Neuronal stem cell (in vitro differentiated cells): ENCODE results near the gene H3-3A.
"Not testable (repeated sequence)": the region's sequence is repeated elsewhere in the genome, so short reads cannot be mapped to it uniquely, and the experiment has no call there.

Experiments used
- DNase-seq: peaks from one replicate; pipeline ENCODE4 v3.0.0-alpha.2; 2013; ENCODE audit warnings: low spot score
- H2AFZ ChIP-seq: one replicate; pipeline ENCODE4 v1.6.1; 2013; ENCODE audit warnings: mild to moderate bottlenecking, low read length, inconsistent platforms
- H2AK5ac ChIP-seq: 2 replicates; pipeline ENCODE4 v1.6.1; 2013; ENCODE audit warnings: low read depth, mild to moderate bottlenecking, inconsistent platforms, low read length, moderate library complexity, mixed read lengths
- H2BK120ac ChIP-seq: 2 replicates; pipeline ENCODE4 v1.6.1; 2013; ENCODE audit warnings: low read depth, mild to moderate bottlenecking, inconsistent platforms, low read length, moderate library complexity, mixed read lengths
- H2BK12ac ChIP-seq: one replicate; pipeline ENCODE4 v1.6.1; 2013; ENCODE audit warnings: low read length, inconsistent platforms
- H2BK15ac ChIP-seq: 2 replicates; pipeline ENCODE4 v1.6.1; 2013; ENCODE audit warnings: mild to moderate bottlenecking, low read length, inconsistent platforms, mixed read lengths
- H2BK5ac ChIP-seq: one replicate; pipeline ENCODE4 v1.6.1; 2013; ENCODE audit warnings: inconsistent platforms, mild to moderate bottlenecking, low read length, moderate library complexity
- H3K14ac ChIP-seq: one replicate; pipeline ENCODE4 v1.6.1; 2013; ENCODE audit warnings: low read length, inconsistent platforms
- H3K18ac ChIP-seq: 2 replicates; pipeline ENCODE4 v1.6.1; 2013; ENCODE audit warnings: low read length, inconsistent platforms
- H3K23ac ChIP-seq: 2 replicates; pipeline ENCODE4 v1.6.1; 2013; ENCODE audit warnings: low read depth, mild to moderate bottlenecking, mixed read lengths, low read length, inconsistent platforms; ENCODE audit not compliant: poor library complexity
- H3K27ac ChIP-seq: replicated peaks from 3 replicates; pipeline ENCODE4 v1.5.1; 2013; ENCODE audit warnings: low read length, inconsistent platforms
- H3K27me3 ChIP-seq, 3 experiments: 2 replicates each; pipeline ENCODE4 v1.6.1; 2013; ENCODE audit warnings: low read length in 3 of 3, mild to moderate bottlenecking in 2 of 3, inconsistent platforms in 1 of 3, low read depth in 1 of 3, mixed read lengths in 1 of 3, moderate library complexity in 1 of 3; ENCODE audit not compliant: control insufficient read depth in 3 of 3, insufficient read depth in 3 of 3
- H3K36me3 ChIP-seq, 2 donors: replicated peaks in 1 of 2; 2 replicates each; pipeline ENCODE4 v1.6.1; 2013; ENCODE audit warnings: low read length in 2 of 2; ENCODE audit not compliant: control insufficient read depth in 2 of 2, insufficient read depth in 2 of 2
- H3K4ac ChIP-seq: 2 replicates; pipeline ENCODE4 v1.6.1; 2013; ENCODE audit warnings: inconsistent platforms, mild to moderate bottlenecking, low read length, moderate library complexity
- H3K4me1 ChIP-seq, 2 donors: 1 replicate in 1 of 2; 2 replicates in 1 of 2; pipeline ENCODE4 v1.6.1; 2013; ENCODE audit warnings: low read length in 2 of 2, low read depth in 1 of 2; ENCODE audit not compliant: control insufficient read depth in 2 of 2, insufficient read depth in 1 of 2
- H3K4me2 ChIP-seq: one replicate; pipeline ENCODE4 v1.6.1; 2013; ENCODE audit warnings: mild to moderate bottlenecking, low read length, inconsistent platforms; ENCODE audit not compliant: insufficient read depth, poor library complexity, severe bottlenecking
- H3K4me3 ChIP-seq, 2 donors: 2 replicates each; pipeline ENCODE4 v1.5.1; 2013; ENCODE audit warnings: low read length in 2 of 2, mild to moderate bottlenecking in 2 of 2, inconsistent platforms in 1 of 2, moderate library complexity in 1 of 2
- H3K79me1 ChIP-seq: one replicate; pipeline ENCODE4 v1.6.1; 2013; ENCODE audit warnings: low read depth, mild to moderate bottlenecking, inconsistent platforms, low read length, moderate library complexity
- H3K9ac ChIP-seq: one replicate; pipeline ENCODE4 v1.6.1; 2013; ENCODE audit warnings: mild to moderate bottlenecking, low read depth, low read length, inconsistent platforms; ENCODE audit not compliant: poor library complexity
- H3K9me3 ChIP-seq, 2 donors: replicated peaks in 1 of 2; 2 replicates each; pipeline versions ENCODE3 to v1.6.1; 2013; ENCODE audit warnings: low read length in 2 of 2, mild to moderate bottlenecking in 2 of 2, inconsistent platforms in 1 of 2, low read depth in 1 of 2, mixed read lengths in 1 of 2, moderate library complexity in 1 of 2; ENCODE audit not compliant: control insufficient read depth in 2 of 2, insufficient read depth in 1 of 2
- H4K8ac ChIP-seq: one replicate; pipeline ENCODE4 v1.6.1; 2013; ENCODE audit warnings: low read depth, mild to moderate bottlenecking, inconsistent platforms, low read length, moderate library complexity
- H4K91ac ChIP-seq: one replicate; pipeline ENCODE4 v1.6.1; 2013; ENCODE audit warnings: low read length, low read depth, mild to moderate bottlenecking, inconsistent platforms; ENCODE audit not compliant: poor library complexity
- WGBS, 2 donors: extraction: QIAGEN DNeasy Blood & Tissue Kit; methylation state at CpG; one replicate each; pipeline ENCODE4 v1.1.7; 2013; ENCODE audit warnings: missing lambda C conversion rate in 2 of 2, mixed read lengths in 1 of 2; ENCODE audit not compliant: insufficient read length in 2 of 2, insufficient replicate concordance in 1 of 2; ENCODE audit errors: extremely low coverage in 2 of 2; 5-methylcytosine and 5-hydroxymethylcytosine counted together

Gene H3-3A

DNA sequence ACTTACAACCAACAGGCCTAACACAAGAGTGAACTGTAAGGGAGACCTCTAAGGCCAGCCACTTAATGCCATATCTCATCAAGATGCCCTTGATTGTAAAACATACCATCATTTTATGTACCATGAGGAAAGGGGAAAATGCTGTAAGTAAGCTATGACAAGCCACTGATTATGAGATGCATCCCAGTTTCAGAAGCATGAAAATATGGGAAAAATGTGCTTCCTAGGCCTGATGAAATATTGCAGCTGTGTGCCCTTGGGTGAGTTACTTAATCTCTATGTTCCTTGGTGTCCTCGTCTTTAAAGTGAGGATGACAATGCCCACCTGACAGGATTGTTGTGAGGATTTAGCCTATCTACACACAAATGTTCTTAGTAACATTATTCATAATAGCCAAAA lies 28.9 kb downstream of the H3-3A start:
- Histone ChIP-seq H3K27ac (no peak overlapping the region), H2AFZ (no peak overlapping the region), H3K18ac (no peak overlapping the region), H3K9ac (no peak overlapping the region), H3K4me2 (no peak overlapping the region), H3K27me3 (peaks cover 0 to 14% (median 2%) of the 10 kb centered on the region in 3 experiments), H2BK12ac (no peak overlapping the region), H3K4me3 (no peak overlapping the region), H3K36me3 (no peaks in the 10 kb centered on the region), H3K4me1 (peaks cover 0 to 7% of the 10 kb centered on the region in 2 donors), H4K91ac (no peak overlapping the region), H3K14ac (no peak overlapping the region), H2BK15ac (no peak overlapping the region), H3K23ac (no peak overlapping the region), H2BK120ac (no peak overlapping the region), H4K8ac (no peak overlapping the region), H2BK5ac (no peak overlapping the region), H3K4ac (no peak overlapping the region), H3K79me1 (peaks cover under 1% of the 10 kb centered on the region), H3K9me3 (peaks cover 0 to 5% of the 10 kb centered on the region in 2 donors), H2AK5ac (no peak overlapping the region)
- DNase-seq, result no peak
- WGBS, 2 donors, result no CpG with 5 or more reads among the region's 1 CpG

DNA sequence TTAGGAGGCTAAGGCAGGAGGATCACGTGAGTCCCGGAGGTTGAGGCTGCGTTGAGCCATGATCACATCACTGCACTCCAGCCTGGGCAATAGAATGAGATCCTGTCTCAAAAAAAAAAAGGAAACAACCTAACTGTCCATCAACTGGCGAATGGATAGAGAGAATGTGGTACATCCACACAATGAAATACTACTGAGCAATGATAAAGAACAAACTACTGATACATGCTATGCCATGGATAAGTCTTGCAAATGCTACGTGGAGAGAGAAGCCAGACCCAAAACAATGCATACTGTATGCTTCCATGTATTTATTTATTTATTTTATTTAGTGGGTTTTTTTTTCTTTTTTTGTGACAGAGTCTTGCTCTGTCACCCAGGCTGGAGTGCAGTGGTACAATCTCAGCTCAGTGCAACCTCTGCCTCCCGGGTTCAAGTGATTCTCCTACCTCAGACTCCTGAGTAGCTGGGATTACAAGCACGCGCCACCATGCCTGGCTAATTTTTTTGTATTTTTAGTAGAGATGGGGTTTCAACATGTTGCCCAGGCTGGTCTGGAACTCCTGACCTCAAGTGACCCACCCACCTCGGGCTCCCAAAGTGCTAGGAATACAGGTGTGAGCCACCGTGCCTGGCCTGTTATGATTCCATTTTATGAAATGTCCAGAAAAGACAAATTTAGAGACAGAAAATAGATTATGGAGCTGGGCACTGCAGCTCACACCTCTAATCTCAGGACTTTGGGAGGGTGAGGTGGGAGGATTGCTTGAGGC lies 29.7 kb downstream of the H3-3A start:
- peaks cover 0 to 14% (median 2%) of the 10 kb centered on the region in 3 experiments for H3K27me3 ChIP-seq
- not testable (repeated sequence) for H3K4me3 ChIP-seq, H2AK5ac ChIP-seq, H3K9ac ChIP-seq, H3K79me1 ChIP-seq, H2AFZ ChIP-seq, H2BK15ac ChIP-seq, H3K4me2 ChIP-seq, H3K4ac ChIP-seq, H3K18ac ChIP-seq, DNase-seq, H3K23ac ChIP-seq, H3K9me3 ChIP-seq, H2BK12ac ChIP-seq, H3K36me3 ChIP-seq, H3K27ac ChIP-seq, H2BK120ac ChIP-seq, H3K14ac ChIP-seq, H3K4me1 ChIP-seq, H4K8ac ChIP-seq, H4K91ac ChIP-seq, H2BK5ac ChIP-seq
- WGBS, 2 donors, result no CpG with 5 or more reads among the region's 10 CpGs

DNA sequence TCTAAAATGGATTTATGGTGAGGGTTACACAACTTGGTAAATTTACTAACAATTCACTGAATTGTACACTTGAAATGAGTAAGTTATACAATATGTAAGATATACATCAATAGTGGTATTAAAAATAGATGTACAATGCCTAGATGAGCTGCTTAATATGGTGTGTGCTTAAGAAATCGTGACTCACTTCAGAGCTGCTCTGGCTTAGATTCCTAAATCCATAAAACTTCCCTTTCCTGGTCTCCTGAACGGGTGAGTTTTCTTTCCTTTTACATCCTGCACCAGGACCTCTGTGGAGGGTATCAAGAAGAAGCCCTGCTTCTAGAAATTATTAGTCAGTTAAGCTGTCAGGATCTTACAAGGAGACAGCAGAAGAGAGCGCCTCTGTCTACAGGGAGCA lies 30.4 kb downstream of the H3-3A start:
- H4K8ac ChIP-seq, result no peak overlapping the region
- H3K4me1 ChIP-seq, result peaks cover 0 to 7% of the 10 kb centered on the region in 2 donors
- no peak overlapping the region for H2BK5ac ChIP-seq
- no peak overlapping the region for H4K91ac ChIP-seq
- no peak overlapping the region for H2BK120ac ChIP-seq
- H3K18ac ChIP-seq, result no peak overlapping the region
- DNase-seq, result no peak
- no peak overlapping the region for H3K14ac ChIP-seq
- H3K79me1 ChIP-seq, result no peaks in the 10 kb centered on the region
- H2BK15ac ChIP-seq, result no peak overlapping the region
- H2BK12ac ChIP-seq, result no peak overlapping the region
- H3K4me3 ChIP-seq, result no peak overlapping the region
- H3K9ac ChIP-seq, result no peak overlapping the region
- WGBS, 2 donors, result no CpG with 5 or more reads among the region's 3 CpGs
- peaks cover 0 to 5% of the 10 kb centered on the region in 2 donors for H3K9me3 ChIP-seq
- no peak overlapping the region for H3K4ac ChIP-seq
- H3K27ac ChIP-seq, result no peak overlapping the region
- no peak overlapping the region for H2AK5ac ChIP-seq
- peaks cover 0 to 14% (median 2%) of the 10 kb centered on the region in 3 experiments for H3K27me3 ChIP-seq
- no peak overlapping the region for H3K4me2 ChIP-seq
- H3K36me3 ChIP-seq, result no peaks in the 10 kb centered on the region
- peak overlapping the region; percentile 75 for H2AFZ ChIP-seq
- H3K23ac ChIP-seq, result no peak overlapping the region

DNA sequence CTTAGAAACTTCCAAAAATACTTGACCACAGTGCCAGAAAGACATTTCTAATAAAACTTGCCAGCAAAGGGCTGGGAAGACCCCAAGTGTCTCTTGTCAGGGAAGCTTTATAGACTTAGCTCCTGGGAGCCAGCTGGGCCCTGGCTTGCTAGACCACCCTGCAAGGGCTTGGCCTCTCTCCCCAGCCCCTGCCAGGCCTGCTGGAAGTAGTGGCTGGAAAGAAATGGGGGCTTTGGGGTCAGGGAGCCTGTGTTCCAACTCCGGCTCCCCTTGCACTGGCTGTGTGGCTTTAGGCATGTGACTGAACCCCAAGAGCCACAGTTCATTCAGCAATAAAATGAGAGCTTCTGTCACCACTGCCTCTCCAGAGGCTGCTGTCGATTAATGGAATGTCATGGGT lies 31.1 kb downstream of the H3-3A start:
- no peak overlapping the region for H4K8ac ChIP-seq
- no peaks in the 10 kb centered on the region for H3K36me3 ChIP-seq
- H3K9me3 ChIP-seq, result peaks cover 0 to 5% of the 10 kb centered on the region in 2 donors
- H3K4ac ChIP-seq, result no peak overlapping the region
- H3K18ac ChIP-seq, result no peak overlapping the region
- H3K4me1 ChIP-seq, result peaks cover 0 to 7% of the 10 kb centered on the region in 2 donors
- H2AK5ac ChIP-seq, result no peak overlapping the region
- no peak overlapping the region for H4K91ac ChIP-seq
- H3K9ac ChIP-seq, result no peak overlapping the region
- no peak overlapping the region for H3K23ac ChIP-seq
- no peak overlapping the region for H2BK12ac ChIP-seq
- no peak overlapping the region for H3K14ac ChIP-seq
- no CpG with 5 or more reads among the region's 2 CpGs for WGBS, 2 donors
- no peak for DNase-seq
- no peaks in the 10 kb centered on the region for H3K79me1 ChIP-seq
- H2BK15ac ChIP-seq, result no peak overlapping the region
- no peak overlapping the region for H2BK120ac ChIP-seq
- no peak overlapping the region for H2BK5ac ChIP-seq
- H3K27ac ChIP-seq, result no peak overlapping the region
- peaks cover 0 to 18% (median 2%) of the 10 kb centered on the region in 3 experiments for H3K27me3 ChIP-seq
- H3K4me3 ChIP-seq, result no peak overlapping the region
- peak overlapping the region; percentile 75 for H2AFZ ChIP-seq
- H3K4me2 ChIP-seq, result no peak overlapping the region
